ENCODE data around the gene RSAD2. TPM values are rescaled to one million over a fixed set of nuclear protein-coding genes. Genes with fewer than 3 reads are reported as not detected.

The RSAD2 gene
- total and polyA plus RNA-seq, 9 of the 15 experiments (the other 6 are each of a cell fraction or from before 2014, with no cell fraction given): 0.15 to 1.4 (median 0.28) TPM

- TF ChIP-seq CUX1 (CRISPR knock-in tag; IDR thresholded peaks at IDR 0.05) (no peak), PTBP1 (IDR thresholded peaks at IDR 0.05; ENCODE audit: low read depth, low read length) (no peak), MCM3 (IDR thresholded peaks at IDR 0.05) (no peak), THAP7 (CRISPR knock-in tag; IDR thresholded peaks at IDR 0.05) (no peak), MAFK (IDR thresholded peaks at IDR 0.05; ENCODE audit: low read length) (peak; percentile 18; the same call in 1 of the 2 replicates), CHAMP1 (IDR thresholded peaks at IDR 0.05) (peak; percentile 87), ZNF41 (CRISPR knock-in tag; conservative IDR thresholded peaks at IDR 0.05) (peak; percentile 69), HMBOX1 (IDR thresholded peaks at IDR 0.05) (peak; percentile 33; the same call in 1 of the 2 replicates), DMBX1 (CRISPR knock-in tag; IDR thresholded peaks at IDR 0.05; ENCODE audit: borderline replicate concordance) (peak; percentile 79; the same call in 1 of the 2 replicates), ZNF518B (CRISPR knock-in tag; IDR thresholded peaks at IDR 0.05) (no peak)
These were observed 10.2 kb downstream of the RSAD2 start (continued) for GRCh38 chr2:6887751-6888192.
